ENCODE data around the gene TBC1D4. TPM values are rescaled to one million over a fixed set of nuclear protein-coding genes. Genes with fewer than 3 reads are reported as not detected.

TBC1D4 gene
- total and polyA plus RNA-seq, 2 donors (not counting 1 experiment from before 2014, with no cell fraction given), result 10.3 to 15.4 TPM

DNA sequence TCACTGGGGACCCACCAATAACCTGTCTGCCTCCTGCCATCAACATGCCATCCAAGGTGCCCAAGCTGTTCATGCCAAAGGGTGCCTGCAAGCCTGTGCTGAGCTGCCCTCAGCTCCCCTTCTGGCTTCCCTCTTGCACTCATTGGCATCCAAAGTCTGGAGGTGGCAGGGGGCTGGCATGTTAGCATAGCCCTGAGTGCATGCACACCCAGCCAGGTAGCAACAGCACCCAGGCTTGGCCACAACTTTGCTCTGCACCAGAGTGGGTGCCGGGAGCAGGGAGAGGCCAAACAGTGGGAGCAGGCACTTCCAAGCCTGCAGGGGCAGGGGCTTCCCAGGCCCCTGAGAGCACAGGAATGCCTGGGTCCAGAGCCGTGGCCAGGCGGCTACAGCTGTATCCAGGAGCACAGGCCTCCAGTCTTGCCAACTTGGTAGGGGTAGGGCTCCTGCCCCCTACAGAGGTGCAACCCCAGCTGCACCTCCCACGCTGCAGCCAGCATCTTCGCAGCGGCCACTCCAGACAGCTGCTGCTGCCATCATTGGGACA lies 26.1 kb upstream of the TBC1D4 start:
- H3K27ac ChIP-seq (ENCODE audit: insufficient read depth, low read length), result no peak overlapping the region
- H3K9me3 ChIP-seq (ENCODE audit: control insufficient read depth, insufficient read depth, low read depth, low read length), result no peaks in the 10 kb centered on the region
- DNase-seq (ENCODE audit: low read depth in 2 of 2), result no peak
- no peaks in the 10 kb centered on the region for H3K27me3 ChIP-seq (ENCODE audit: control insufficient read depth, insufficient read depth, low read length)
- H3K9ac ChIP-seq (ENCODE audit: insufficient read depth, low read length), result no peak overlapping the region
- no peaks in the 10 kb centered on the region for H3K36me3 ChIP-seq (ENCODE audit: control insufficient read depth, insufficient read depth, low read length)
- no peaks in the 10 kb centered on the region for H3K79me2 ChIP-seq (ENCODE audit: control insufficient read depth, insufficient read depth, low read length)
- H3K4me3 ChIP-seq (replicated peaks in 1 of 4; ENCODE audit: control extremely low read depth in 1 of 4, insufficient read depth in 1 of 4, low read depth in 3 of 4, low read length in 4 of 4), result no peak overlapping the region
- no peak for TF ChIP-seq EZH2 (IDR thresholded peaks at IDR 0.05; ENCODE audit: low read length, missing control alignments)
- TF ChIP-seq, protein P1, sequence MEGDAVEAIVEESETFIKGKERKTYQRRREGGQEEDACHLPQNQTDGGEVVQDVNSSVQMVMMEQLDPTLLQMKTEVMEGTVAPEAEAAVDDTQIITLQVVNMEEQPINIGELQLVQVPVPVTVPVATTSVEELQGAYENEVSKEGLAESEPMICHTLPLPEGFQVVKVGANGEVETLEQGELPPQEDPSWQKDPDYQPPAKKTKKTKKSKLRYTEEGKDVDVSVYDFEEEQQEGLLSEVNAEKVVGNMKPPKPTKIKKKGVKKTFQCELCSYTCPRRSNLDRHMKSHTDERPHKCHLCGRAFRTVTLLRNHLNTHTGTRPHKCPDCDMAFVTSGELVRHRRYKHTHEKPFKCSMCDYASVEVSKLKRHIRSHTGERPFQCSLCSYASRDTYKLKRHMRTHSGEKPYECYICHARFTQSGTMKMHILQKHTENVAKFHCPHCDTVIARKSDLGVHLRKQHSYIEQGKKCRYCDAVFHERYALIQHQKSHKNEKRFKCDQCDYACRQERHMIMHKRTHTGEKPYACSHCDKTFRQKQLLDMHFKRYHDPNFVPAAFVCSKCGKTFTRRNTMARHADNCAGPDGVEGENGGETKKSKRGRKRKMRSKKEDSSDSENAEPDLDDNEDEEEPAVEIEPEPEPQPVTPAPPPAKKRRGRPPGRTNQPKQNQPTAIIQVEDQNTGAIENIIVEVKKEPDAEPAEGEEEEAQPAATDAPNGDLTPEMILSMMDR (conservative IDR thresholded peaks at IDR 0.05 in 1 of 2, IDR thresholded peaks at IDR 0.05 in 1 of 2; ENCODE audit: low read depth in 1 of 2, low read length in 2 of 2), result no peak
- no peak overlapping the region for H2AFZ ChIP-seq (ENCODE audit: low read length)
- no peaks in the 10 kb centered on the region for H3K4me1 ChIP-seq (ENCODE audit: control insufficient read depth, extremely low read depth, insufficient read depth, low read length)
- no peaks in the 10 kb centered on the region for H4K20me1 ChIP-seq (ENCODE audit: control insufficient read depth, extremely low read depth, insufficient read depth, low read length)
- no peak overlapping the region for H3K4me2 ChIP-seq (ENCODE audit: extremely low read depth, insufficient read depth, low read length)

DNA sequence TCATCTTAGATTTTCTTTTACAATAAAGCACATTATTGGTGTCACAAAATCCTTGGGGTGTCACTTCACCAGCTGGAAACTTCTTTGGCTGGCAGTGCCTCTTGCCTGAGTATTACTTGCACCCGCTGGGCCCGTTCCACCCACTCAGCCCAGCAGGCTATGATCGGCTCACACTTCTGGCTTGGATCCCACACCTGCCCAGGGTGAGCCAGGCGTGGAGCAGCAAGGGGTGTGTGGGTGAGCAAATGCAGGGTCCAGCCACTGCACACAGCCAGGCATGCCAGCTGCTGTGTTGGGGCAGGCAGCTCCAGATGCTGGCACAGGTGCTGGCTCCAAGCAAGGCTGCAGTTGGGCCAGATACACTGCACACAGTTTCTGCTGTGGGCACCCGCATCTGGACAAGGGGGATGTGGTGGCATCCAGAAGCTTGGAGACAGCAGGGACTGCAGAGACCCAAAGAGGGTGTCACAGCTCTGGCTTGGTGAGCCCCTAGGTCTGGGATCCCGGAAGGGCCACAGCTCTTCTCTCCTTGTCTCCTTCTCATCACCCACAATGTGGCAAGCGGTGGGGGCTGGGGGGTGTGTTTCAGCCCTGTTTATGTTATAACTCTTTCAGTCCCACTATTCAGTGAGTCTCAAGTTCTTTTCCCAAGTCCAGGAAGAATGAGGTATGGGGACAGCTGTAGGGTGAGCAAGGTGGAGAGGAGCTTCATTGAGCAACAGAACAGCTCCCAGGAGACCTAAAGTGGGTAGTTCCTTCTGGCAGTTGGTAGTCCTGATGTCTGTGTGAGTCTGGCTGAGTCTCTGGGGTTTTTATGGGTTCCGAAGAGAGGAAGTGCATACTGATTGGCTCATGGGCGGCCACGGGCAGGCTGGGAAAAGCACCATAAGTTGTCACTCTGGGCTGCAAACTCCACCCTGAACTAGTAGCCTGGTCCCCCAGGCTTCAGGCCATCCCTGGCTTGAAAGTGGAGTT lies 25.3 kb upstream of the TBC1D4 start:
- H3K27me3 ChIP-seq (ENCODE audit: control insufficient read depth, insufficient read depth, low read length), result no peaks in the 10 kb centered on the region
- no peak overlapping the region for H3K4me3 ChIP-seq (replicated peaks in 1 of 4; ENCODE audit: control extremely low read depth in 1 of 4, insufficient read depth in 1 of 4, low read depth in 3 of 4, low read length in 4 of 4)
- no peaks in the 10 kb centered on the region for H3K79me2 ChIP-seq (ENCODE audit: control insufficient read depth, insufficient read depth, low read length)
- no peaks in the 10 kb centered on the region for H3K36me3 ChIP-seq (ENCODE audit: control insufficient read depth, insufficient read depth, low read length)
- H2AFZ ChIP-seq (ENCODE audit: low read length), result no peak overlapping the region
- H3K9ac ChIP-seq (ENCODE audit: insufficient read depth, low read length), result no peak overlapping the region
- no peak overlapping the region for H3K27ac ChIP-seq (ENCODE audit: insufficient read depth, low read length)
- H3K9me3 ChIP-seq (ENCODE audit: control insufficient read depth, insufficient read depth, low read depth, low read length), result no peaks in the 10 kb centered on the region
- H3K4me2 ChIP-seq (ENCODE audit: extremely low read depth, insufficient read depth, low read length), result no peak overlapping the region
- H4K20me1 ChIP-seq (ENCODE audit: control insufficient read depth, extremely low read depth, insufficient read depth, low read length), result no peaks in the 10 kb centered on the region
- DNase-seq (ENCODE audit: low read depth in 2 of 2), result no peak
- no peak for TF ChIP-seq EZH2 (IDR thresholded peaks at IDR 0.05; ENCODE audit: low read length, missing control alignments)
- H3K4me1 ChIP-seq (ENCODE audit: control insufficient read depth, extremely low read depth, insufficient read depth, low read length), result no peaks in the 10 kb centered on the region

DNA sequence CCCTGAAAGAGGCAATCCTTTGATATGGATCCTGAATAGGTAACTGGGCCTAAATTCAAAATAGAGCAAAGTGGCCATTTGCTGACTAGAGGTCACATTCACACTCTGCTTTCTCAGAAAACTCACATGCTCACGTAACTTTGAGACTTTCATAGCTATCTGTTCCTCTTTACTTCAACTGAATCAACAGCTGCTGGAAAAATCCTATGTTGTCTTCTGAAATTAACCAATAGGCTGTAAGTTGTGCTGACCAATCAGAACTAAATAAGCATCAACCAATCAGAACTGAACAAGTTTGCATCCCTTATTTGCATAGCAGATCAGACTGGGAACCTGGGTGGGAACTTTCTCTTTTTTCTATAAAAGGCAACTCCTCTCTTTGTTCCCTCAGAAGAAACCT lies 24.0 kb upstream of the TBC1D4 start:
- Histone ChIP-seq H3K9ac (ENCODE audit: insufficient read depth, low read length) (no peak overlapping the region), H3K9me3 (ENCODE audit: control insufficient read depth, insufficient read depth, low read depth, low read length) (no peaks in the 10 kb centered on the region), H3K4me2 (ENCODE audit: extremely low read depth, insufficient read depth, low read length) (no peak overlapping the region), H3K27me3 (ENCODE audit: control insufficient read depth, insufficient read depth, low read length) (no peaks in the 10 kb centered on the region), H3K4me3 (replicated peaks in 1 of 4; ENCODE audit: control extremely low read depth in 1 of 4, insufficient read depth in 1 of 4, low read depth in 3 of 4, low read length in 4 of 4) (no peak overlapping the region), H3K4me1 (ENCODE audit: control insufficient read depth, extremely low read depth, insufficient read depth, low read length) (no peaks in the 10 kb centered on the region), H3K36me3 (ENCODE audit: control insufficient read depth, insufficient read depth, low read length) (no peaks in the 10 kb centered on the region), H4K20me1 (ENCODE audit: control insufficient read depth, extremely low read depth, insufficient read depth, low read length) (no peaks in the 10 kb centered on the region), H3K79me2 (ENCODE audit: control insufficient read depth, insufficient read depth, low read length) (no peaks in the 10 kb centered on the region), H2AFZ (ENCODE audit: low read length) (no peak overlapping the region), H3K27ac (ENCODE audit: insufficient read depth, low read length) (no peak overlapping the region)
- DNase-seq (ENCODE audit: low read depth in 2 of 2), result no peak
- TF ChIP-seq EZH2 (IDR thresholded peaks at IDR 0.05; ENCODE audit: low read length, missing control alignments), result no peak
- TF ChIP-seq, protein P1 (conservative IDR thresholded peaks at IDR 0.05 in 1 of 2, IDR thresholded peaks at IDR 0.05 in 1 of 2; ENCODE audit: low read depth in 1 of 2, low read length in 2 of 2), result no peak

All from fibroblast of lung (primary cell).